ENCODE results near the gene CDYL2. TPM values are rescaled to one million over a fixed set of nuclear protein-coding genes. Genes with fewer than 3 reads are reported as not detected.

CDYL2 gene
- total RNA-seq, 1 donor from 2014 or later: 3.4 TPM

GRCh38 chr16:80708823-80709222 is 95.6 kb downstream of the CDYL2 start:
- DNase-seq: no peak
- H3K9me3 Mint-ChIP-seq: no peaks in the 10 kb centered on the region
- intact Hi-C loops (cut with micrococcal nuclease): no loop called here
- H3K36me3 Mint-ChIP-seq (ENCODE audit: low read depth): no peaks in the 10 kb centered on the region
- ChIA-PET POLR2A (no interaction called here), CTCF (no interaction called here)
- TF ChIP-seq CTCF (IDR thresholded peaks at IDR 0.05): no peak
- peaks cover 8% of the 10 kb centered on the region for H3K4me1 Mint-ChIP-seq
- no peak overlapping the region for H3K4me3 Mint-ChIP-seq
- no peak for ATAC-seq (ENCODE audit: low read depth)
- no peak overlapping the region for H3K27ac Mint-ChIP-seq
- H3K27me3 Mint-ChIP-seq: no peaks in the 10 kb centered on the region

- no peaks in the 10 kb centered on the region for H3K27me3 Mint-ChIP-seq
- DNase-seq: no peak
- H3K9me3 Mint-ChIP-seq: no peaks in the 10 kb centered on the region
- CTCF ChIA-PET: no interaction called here
- TF ChIP-seq CTCF (IDR thresholded peaks at IDR 0.05): no peak
- H3K27ac Mint-ChIP-seq: no peak overlapping the region
- peaks cover 8% of the 10 kb centered on the region for H3K4me1 Mint-ChIP-seq
- intact Hi-C loops (cut with micrococcal nuclease): no loop called here
- no peak overlapping the region for H3K4me3 Mint-ChIP-seq
- ATAC-seq (ENCODE audit: low read depth): no peak
- H3K36me3 Mint-ChIP-seq (ENCODE audit: low read depth): no peaks in the 10 kb centered on the region
- POLR2A ChIA-PET: no interaction called here
These were observed 96.7 kb downstream of the CDYL2 start for GRCh38 chr16:80707686-80708085.

- no peaks in the 10 kb centered on the region for H3K36me3 Mint-ChIP-seq (ENCODE audit: low read depth)
- H3K9me3 Mint-ChIP-seq: no peaks in the 10 kb centered on the region
- no peak overlapping the region for H3K27ac Mint-ChIP-seq
- CTCF ChIA-PET: no interaction called here
- no peak for TF ChIP-seq CTCF (IDR thresholded peaks at IDR 0.05)
- intact Hi-C loops (cut with micrococcal nuclease): no loop called here
- ATAC-seq (ENCODE audit: low read depth) (no peak), DNase-seq (no peak)
- H3K27me3 Mint-ChIP-seq: no peaks in the 10 kb centered on the region
- no peak overlapping the region for H3K4me3 Mint-ChIP-seq
- peaks cover 8% of the 10 kb centered on the region for H3K4me1 Mint-ChIP-seq
- POLR2A ChIA-PET: no interaction called here
These were observed 98.8 kb downstream of the CDYL2 start for GRCh38 chr16:80705596-80705995.

GRCh38 chr16:80704751-80705505 is 99.5 kb downstream of the CDYL2 start:
- intact Hi-C loops (cut with micrococcal nuclease): no loop called here

More at GRCh38 chr16:80704751-80705505, 99.5 kb downstream of the CDYL2 start:
- no peak for DNase-seq
- no peak overlapping the region for H3K27ac Mint-ChIP-seq
- no peaks in the 10 kb centered on the region for H3K9me3 Mint-ChIP-seq
- TF ChIP-seq CTCF (IDR thresholded peaks at IDR 0.05): no peak
- CTCF ChIA-PET: no interaction called here
- H3K4me1 Mint-ChIP-seq: peaks cover 7% of the 10 kb centered on the region
- no peak overlapping the region for H3K4me3 Mint-ChIP-seq
- H3K36me3 Mint-ChIP-seq (ENCODE audit: low read depth): no peaks in the 10 kb centered on the region
- ATAC-seq (ENCODE audit: low read depth): no peak
- H3K27me3 Mint-ChIP-seq: no peaks in the 10 kb centered on the region
- POLR2A ChIA-PET: no interaction called here
